Loucy (cell line): ENCODE measurements around the gene LTB4R2.

ENCODE experiments used
- EZH2phosphoT487 ChIP-seq: fragments of 200-600 bp; IDR thresholded peaks from 2 replicates; pipeline ENCODE4 v1.6.1; 2018; ENCODE audit warnings: antibody characterized with exemption, mild to moderate bottlenecking, moderate library complexity, borderline replicate concordance
- TF ChIP-seq, protein P1 (sequence below): fragments of 200-600 bp; sonication (generic); conservative IDR thresholded peaks from 2 replicates; pipeline ENCODE4 v1.5.1; 2014; ENCODE audit warnings: mild to moderate bottlenecking, antibody characterized with exemption, low read length

DNA sequence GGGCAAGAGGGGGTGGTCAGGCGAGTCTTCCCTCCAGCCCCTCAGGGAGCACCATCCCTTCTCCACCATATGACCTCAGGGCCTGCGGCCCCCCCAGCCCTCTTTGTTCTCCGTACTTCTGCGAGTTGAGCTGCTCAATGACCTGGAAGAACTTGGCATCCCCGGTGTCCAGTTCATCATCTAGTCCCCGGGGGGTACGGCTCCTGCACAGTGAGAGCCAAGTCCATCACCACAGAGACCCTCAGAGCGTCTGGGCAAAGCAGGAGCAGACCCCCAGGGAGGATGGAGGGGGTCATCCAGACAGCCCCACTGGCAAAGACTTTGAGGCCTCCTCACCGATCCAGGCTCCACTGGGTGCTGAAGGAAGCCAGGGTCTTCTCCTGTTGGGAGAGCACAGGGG lies 16.0 kb downstream of the LTB4R2 start:
- TF ChIP-seq, protein P1, sequence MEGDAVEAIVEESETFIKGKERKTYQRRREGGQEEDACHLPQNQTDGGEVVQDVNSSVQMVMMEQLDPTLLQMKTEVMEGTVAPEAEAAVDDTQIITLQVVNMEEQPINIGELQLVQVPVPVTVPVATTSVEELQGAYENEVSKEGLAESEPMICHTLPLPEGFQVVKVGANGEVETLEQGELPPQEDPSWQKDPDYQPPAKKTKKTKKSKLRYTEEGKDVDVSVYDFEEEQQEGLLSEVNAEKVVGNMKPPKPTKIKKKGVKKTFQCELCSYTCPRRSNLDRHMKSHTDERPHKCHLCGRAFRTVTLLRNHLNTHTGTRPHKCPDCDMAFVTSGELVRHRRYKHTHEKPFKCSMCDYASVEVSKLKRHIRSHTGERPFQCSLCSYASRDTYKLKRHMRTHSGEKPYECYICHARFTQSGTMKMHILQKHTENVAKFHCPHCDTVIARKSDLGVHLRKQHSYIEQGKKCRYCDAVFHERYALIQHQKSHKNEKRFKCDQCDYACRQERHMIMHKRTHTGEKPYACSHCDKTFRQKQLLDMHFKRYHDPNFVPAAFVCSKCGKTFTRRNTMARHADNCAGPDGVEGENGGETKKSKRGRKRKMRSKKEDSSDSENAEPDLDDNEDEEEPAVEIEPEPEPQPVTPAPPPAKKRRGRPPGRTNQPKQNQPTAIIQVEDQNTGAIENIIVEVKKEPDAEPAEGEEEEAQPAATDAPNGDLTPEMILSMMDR = no peak
- no peak for TF ChIP-seq EZH2phosphoT487
